Measurements from ENCODE around the gene BICD2.

DNA sequence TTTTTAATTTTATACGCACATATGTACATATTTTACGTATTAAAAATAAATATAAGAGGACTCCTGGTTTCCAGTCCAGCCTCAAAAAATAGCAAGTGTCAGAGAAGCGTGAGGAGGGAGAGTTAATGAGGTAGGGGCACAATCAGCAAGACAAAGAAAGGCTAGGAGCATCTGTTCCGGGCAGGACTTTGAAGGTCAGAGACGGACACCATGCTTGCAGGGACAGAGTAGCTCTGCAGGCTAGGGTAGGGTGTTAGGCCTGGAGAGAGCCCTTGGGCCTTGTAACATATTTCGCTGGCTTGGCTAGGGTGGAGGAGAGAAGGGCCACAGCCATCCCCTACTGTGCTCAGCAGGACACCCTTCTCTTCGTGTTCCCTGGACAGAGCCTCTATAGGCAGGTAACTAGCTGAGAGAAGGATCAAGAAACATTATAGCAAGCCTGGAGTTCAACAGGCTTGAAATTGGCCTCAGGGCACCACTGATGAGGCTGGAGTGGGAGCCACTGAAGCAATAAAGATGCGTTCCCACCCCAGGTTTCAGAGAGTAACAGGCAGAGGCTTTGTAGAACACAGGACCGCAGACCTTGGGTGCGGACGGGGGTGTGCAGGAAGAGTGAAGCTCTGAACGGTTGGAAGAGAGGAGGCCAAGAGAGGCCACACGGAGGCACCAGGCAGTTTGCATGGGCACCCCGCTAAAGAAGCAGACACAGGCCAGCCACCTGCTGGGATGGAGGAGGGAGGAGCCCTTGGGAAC, 85.0 kb downstream of the BICD2 start:
- TF ChIP-seq, protein P1, sequence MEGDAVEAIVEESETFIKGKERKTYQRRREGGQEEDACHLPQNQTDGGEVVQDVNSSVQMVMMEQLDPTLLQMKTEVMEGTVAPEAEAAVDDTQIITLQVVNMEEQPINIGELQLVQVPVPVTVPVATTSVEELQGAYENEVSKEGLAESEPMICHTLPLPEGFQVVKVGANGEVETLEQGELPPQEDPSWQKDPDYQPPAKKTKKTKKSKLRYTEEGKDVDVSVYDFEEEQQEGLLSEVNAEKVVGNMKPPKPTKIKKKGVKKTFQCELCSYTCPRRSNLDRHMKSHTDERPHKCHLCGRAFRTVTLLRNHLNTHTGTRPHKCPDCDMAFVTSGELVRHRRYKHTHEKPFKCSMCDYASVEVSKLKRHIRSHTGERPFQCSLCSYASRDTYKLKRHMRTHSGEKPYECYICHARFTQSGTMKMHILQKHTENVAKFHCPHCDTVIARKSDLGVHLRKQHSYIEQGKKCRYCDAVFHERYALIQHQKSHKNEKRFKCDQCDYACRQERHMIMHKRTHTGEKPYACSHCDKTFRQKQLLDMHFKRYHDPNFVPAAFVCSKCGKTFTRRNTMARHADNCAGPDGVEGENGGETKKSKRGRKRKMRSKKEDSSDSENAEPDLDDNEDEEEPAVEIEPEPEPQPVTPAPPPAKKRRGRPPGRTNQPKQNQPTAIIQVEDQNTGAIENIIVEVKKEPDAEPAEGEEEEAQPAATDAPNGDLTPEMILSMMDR (IDR thresholded peaks at IDR 0.05): no peak
- no peak for TF ChIP-seq EZH2 (IDR thresholded peaks at IDR 0.05; ENCODE audit: borderline replicate concordance, insufficient read depth, low read depth, low read length, poor library complexity, severe bottlenecking)
